HT1080 (cell line): ENCODE measurements around the gene PSG7. TPM values are rescaled to one million over a fixed set of nuclear protein-coding genes. Genes with fewer than 3 reads are reported as not detected.

Experiments used
- total RNA-seq: library from RNA; depleted of rRNA; stranded (reverse); fragments of >200 nt; shearing (Covaris generic); gene quantifications from 2 replicates; pipeline ENCODE4 v1.2.3, GENCODE V29; 2014; rRNA removed

The PSG7 gene
- total RNA-seq, 1 experiment from 2014 or later = 0.06 TPM

Other genes with a start within 250 kb of the PSG7 start
- gene PSG3, start 196.7 kb downstream of the PSG7 start, total RNA-seq = not detected in 2 replicates
- gene PSG8, start 171.5 kb downstream of the PSG7 start, total RNA-seq = 0.10 TPM in 1 of 2 replicates, not detected in the other
- gene PSG1, start 57.5 kb downstream of the PSG7 start, total RNA-seq = 0.27 TPM in 1 of 2 replicates, not detected in the other
- not detected in 2 replicates for gene PSG6, start 19.3 kb downstream of the PSG7 start, total RNA-seq
- gene PSG11, start 89.3 kb upstream of the PSG7 start, total RNA-seq = not detected in 2 replicates
- gene PSG2, start 145.5 kb upstream of the PSG7 start, total RNA-seq = not detected in 2 replicates
- gene PSG5, start 249.3 kb upstream of the PSG7 start, total RNA-seq = 0.21 and 0.40 TPM in 2 replicates